Colonic mucosa (tissue), 4 donors: ENCODE measurements around the gene ACOXL. TPM values are rescaled to one million over a fixed set of nuclear protein-coding genes. Genes with fewer than 3 reads are reported as not detected.

Experiments used
- DNase-seq: peaks from one replicate; pipeline ENCODE4 v3.0.0-alpha.2; 2020
- H3K27ac ChIP-seq: fragments of 200-600 bp; one replicate; pipeline ENCODE4 v1.8.0; 2021
- H3K27me3 ChIP-seq: fragments of 200-600 bp; one replicate; pipeline ENCODE4 v1.8.0; 2021
- H3K36me3 ChIP-seq: fragments of 200-600 bp; one replicate; pipeline ENCODE4 v1.8.0; 2021
- H3K4me1 ChIP-seq: fragments of 200-600 bp; one replicate; pipeline ENCODE4 v1.8.0; 2021; ENCODE audit warnings: mild to moderate bottlenecking
- H3K4me3 ChIP-seq: fragments of 200-600 bp; one replicate; pipeline ENCODE4 v1.8.0; 2021
- H3K9ac ChIP-seq, 2 donors: one replicate each; pipeline ENCODE4 v1.7.0; 2013; ENCODE audit warnings: control low read depth in 2 of 2, low read depth in 2 of 2, low read length in 2 of 2
- H3K9me3 ChIP-seq: fragments of 200-600 bp; one replicate; pipeline ENCODE4 v1.8.0; 2021
- CTCF ChIP-seq: fragments of 200-600 bp; IDR thresholded peaks from one replicate; pipeline ENCODE4 v1.8.0; 2022; ENCODE audit warnings: antibody characterized with exemption, mild to moderate bottlenecking
- intact Hi-C: fragments of 100-400 bp; cut with DNase I; formaldehyde crosslinking; loops from one replicate; pipeline ENCODE4 v1.14.1; 2022
- total RNA-seq, 2 donors: library from RNA; stranded (reverse); fragmentation: NEBNext Ultra II Directional in 1 of 2; extraction: Animal tissue kit (Norgen Biotek cat#: 25700) in 1 of 2; gene quantifications; one replicate each; pipeline ENCODE4 v1.2.1, GENCODE V29; 2021
- donor health status: healthy.
- donor health status: DM: no; HTN: no; CAD: no.
- donor health status: DM: no; HTN: no; CAD: no.

Gene ACOXL
- total RNA-seq, 2 donors from 2014 or later = 0.32 to 0.82 TPM

GRCh38 chr2:110807522-110807921 lies 75.1 kb downstream of the ACOXL start:
- no peak overlapping the region for H3K27ac ChIP-seq
- H3K27me3 ChIP-seq = no peaks in the 10 kb centered on the region
- no peak for DNase-seq
- no peak overlapping the region for H3K4me3 ChIP-seq
- intact Hi-C loops = loop anchor here (10.0 kb wide), 1 partner anchor 907 kb away; no protein-coding TSS in a partner anchor
- H3K9me3 ChIP-seq = no peaks in the 10 kb centered on the region
- no peak for TF ChIP-seq CTCF
- H3K36me3 ChIP-seq = no peaks in the 10 kb centered on the region
- H3K4me1 ChIP-seq = no peaks in the 10 kb centered on the region
- H3K9ac ChIP-seq = no peak overlapping the region

- H3K36me3 ChIP-seq = no peaks in the 10 kb centered on the region
- H3K27me3 ChIP-seq = no peaks in the 10 kb centered on the region
- DNase-seq = no peak
- no peak overlapping the region for H3K4me3 ChIP-seq
- no peaks in the 10 kb centered on the region for H3K4me1 ChIP-seq
- intact Hi-C loops = loop anchor here (5.0 kb wide), 1 partner anchor 302 kb away; no protein-coding TSS in a partner anchor
- TF ChIP-seq CTCF = no peak
- H3K27ac ChIP-seq = no peak overlapping the region
- H3K9ac ChIP-seq = no peak overlapping the region
- no peaks in the 10 kb centered on the region for H3K9me3 ChIP-seq
These were observed 78.0 kb downstream of the ACOXL start for GRCh38 chr2:110810404-110810803.

GRCh38 chr2:110812726-110813645 lies 80.6 kb downstream of the ACOXL start:
- Histone ChIP-seq H3K9ac (no peak overlapping the region), H3K27me3 (no peaks in the 10 kb centered on the region), H3K9me3 (no peaks in the 10 kb centered on the region), H3K27ac (no peak overlapping the region), H3K4me1 (no peaks in the 10 kb centered on the region), H3K36me3 (no peaks in the 10 kb centered on the region), H3K4me3 (no peak overlapping the region)
- DNase-seq = no peak
- TF ChIP-seq CTCF = no peak
- intact Hi-C loops = loop anchor here (5.0 kb wide), 1 partner anchor 299 kb away; no protein-coding TSS in a partner anchor

GRCh38 chr2:110813896-110814295 lies 81.5 kb downstream of the ACOXL start:
- intact Hi-C loops = loop anchor here (5.0 kb wide), 1 partner anchor 298 kb away; no protein-coding TSS in a partner anchor
- no peak for TF ChIP-seq CTCF
- H3K36me3 ChIP-seq = no peaks in the 10 kb centered on the region
- no peak for DNase-seq
- no peak overlapping the region for H3K9ac ChIP-seq
- H3K27ac ChIP-seq = no peak overlapping the region
- no peaks in the 10 kb centered on the region for H3K4me1 ChIP-seq
- H3K27me3 ChIP-seq = no peaks in the 10 kb centered on the region
- H3K9me3 ChIP-seq = no peaks in the 10 kb centered on the region
- no peak overlapping the region for H3K4me3 ChIP-seq

GRCh38 chr2:110815938-110816337 lies 83.6 kb downstream of the ACOXL start:
- Histone ChIP-seq H3K9ac (no peak overlapping the region), H3K9me3 (no peaks in the 10 kb centered on the region), H3K4me1 (no peaks in the 10 kb centered on the region), H3K36me3 (no peaks in the 10 kb centered on the region), H3K27me3 (no peaks in the 10 kb centered on the region), H3K4me3 (no peak overlapping the region), H3K27ac (no peak overlapping the region)
- intact Hi-C loops = no loop called here
- no peak for DNase-seq
- no peak for TF ChIP-seq CTCF
